Hematopoietic multipotent progenitor cell (in vitro differentiated cells): ENCODE measurements around the gene ABHD17A. TPM values are rescaled to one million over a fixed set of nuclear protein-coding genes. Genes with fewer than 3 reads are reported as not detected.
A peak's percentile ranks its signal among the peaks of the same experiment; 100 is the strongest.

Experiments
- DNase-seq, 3 donors: peaks; one replicate each; pipeline ENCODE4 v3.0.0-alpha.2; 2011 to 2015; ENCODE audit warnings: low read depth in 2 of 3, low spot score in 2 of 3
- total RNA-seq: library from RNA; depleted of rRNA; stranded (reverse); fragments of >200 nt; gene quantifications from one replicate; pipeline ENCODE4 v1.2.3, GENCODE V29; 2012

The ABHD17A gene
- total RNA-seq, 1 donor = 91.3 TPM

DNA sequence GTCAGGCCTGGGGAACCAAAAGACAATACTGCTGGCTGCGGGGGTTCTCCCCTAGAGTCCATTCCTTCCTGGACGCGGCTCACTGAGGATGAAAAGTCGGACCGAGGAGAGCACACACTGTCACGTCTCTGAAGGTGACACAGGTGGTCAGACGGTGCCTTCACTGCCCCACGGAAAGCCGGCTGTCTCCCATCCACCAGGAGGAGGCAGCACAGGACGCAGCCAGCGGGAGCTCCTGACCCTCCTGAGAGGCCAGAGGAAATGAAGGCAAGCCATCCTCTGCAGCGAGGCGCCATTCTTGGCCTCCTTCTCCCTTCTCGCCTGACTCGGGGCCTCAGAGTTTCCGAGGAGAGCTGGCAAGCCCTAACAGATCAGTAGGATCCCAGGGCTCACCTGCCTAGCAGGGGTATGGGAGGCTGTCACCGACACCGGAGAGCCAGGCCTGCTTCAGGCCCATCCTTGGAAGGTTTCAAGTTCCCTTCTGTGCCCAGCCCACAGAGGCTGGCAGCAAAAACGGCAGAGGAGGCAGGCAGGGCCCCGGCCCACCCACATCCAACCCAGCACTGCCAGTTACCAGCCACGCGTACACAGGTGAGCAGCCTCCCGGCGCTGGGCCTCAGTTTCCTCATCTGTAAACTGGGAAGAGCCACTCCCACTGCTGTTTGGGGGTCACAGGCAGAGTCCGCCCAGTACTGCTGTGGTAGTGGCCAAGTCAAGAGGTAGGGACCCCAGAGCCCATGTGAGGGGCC, 41.5 kb downstream of the ABHD17A start:
- no peak for DNase-seq

DNA sequence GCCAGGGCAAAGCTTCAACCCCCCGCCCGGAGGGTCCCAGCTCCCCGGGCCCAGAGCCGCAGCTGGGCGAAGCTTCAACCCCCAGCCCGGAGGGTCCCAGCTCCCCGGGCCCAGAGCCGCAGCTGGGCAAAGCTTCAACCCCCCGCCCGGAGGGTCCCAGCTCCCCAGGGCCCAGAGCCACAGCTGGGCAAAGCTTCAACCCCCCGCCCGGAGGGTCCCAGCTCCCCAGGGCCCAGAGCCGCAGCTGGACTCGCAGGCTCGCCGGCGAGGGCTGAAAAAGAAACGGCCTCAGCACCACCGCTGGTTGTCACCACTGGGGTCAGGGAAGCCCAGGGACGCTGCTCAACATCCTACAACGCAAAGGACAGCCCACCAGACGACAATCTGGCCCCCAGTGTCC, 42.2 kb downstream of the ABHD17A start:
- DNase-seq = no peak

DNA sequence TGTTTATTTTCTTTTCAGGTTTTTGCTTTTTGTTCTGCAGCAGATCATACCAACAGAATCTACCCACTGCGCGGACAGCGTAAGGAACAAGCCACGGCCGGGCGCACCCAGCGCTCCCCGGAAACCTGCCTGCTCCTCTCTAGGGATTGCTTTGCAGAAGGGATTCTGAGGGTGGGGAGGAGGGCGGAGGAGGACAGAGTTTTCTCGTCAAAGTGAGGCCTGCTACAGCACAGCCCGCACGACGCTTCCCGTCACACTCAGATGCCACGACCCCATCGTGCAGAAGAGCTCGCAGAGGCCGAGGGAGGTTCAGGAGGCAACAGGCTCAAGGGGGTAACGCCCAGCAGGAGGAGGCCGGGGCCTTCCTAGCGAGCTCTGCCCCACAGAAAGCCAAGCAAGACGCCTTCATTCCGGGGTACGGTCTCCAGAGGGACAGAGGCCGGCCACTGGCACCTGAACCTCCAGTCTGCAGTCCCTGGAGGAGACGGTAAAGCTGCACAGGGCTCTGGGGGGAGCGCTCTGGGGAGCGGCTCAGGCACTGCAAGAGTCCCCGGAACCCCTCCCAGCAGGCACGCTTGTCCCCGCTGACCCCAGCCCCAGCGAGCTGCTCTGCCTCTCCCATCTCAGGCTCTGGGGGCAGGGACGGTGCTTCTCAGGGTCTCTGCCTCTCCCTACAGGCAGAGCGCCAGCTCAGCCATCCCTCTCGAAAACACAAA, 43.9 kb downstream of the ABHD17A start:
- DNase-seq = no peak

DNA sequence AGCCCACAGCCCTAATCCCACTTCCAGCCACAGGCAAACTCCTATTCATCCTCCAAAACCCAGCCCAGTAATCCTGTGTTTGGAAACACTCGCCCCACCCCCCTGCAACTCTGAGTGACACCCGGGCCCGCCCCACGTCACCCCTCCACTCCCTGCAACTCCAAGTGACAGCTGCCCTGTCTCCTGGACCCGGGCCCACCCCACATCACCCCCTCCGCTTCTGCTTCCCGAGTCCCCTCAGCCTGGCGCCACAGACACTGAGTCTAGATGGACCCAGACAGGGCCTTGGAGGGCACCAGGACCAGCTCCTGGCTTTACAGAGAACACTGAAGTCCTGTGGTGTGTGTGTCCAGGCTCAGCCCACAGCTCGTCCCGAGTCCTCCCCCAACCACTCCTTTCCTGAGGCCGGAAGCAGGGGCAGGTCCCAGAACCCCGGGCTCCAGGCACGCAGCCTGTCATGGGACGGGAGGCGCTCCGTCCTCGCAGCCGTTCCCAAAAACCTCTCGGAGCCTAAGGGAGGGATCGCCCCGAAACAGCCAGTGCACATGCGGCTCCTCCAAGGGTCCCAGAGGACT, 44.7 kb downstream of the ABHD17A start:
- DNase-seq = no peak

- DNase-seq = no peak
Measured at GRCh38 chr19:1839658-1840540, 45.4 kb downstream of the ABHD17A start.

DNA sequence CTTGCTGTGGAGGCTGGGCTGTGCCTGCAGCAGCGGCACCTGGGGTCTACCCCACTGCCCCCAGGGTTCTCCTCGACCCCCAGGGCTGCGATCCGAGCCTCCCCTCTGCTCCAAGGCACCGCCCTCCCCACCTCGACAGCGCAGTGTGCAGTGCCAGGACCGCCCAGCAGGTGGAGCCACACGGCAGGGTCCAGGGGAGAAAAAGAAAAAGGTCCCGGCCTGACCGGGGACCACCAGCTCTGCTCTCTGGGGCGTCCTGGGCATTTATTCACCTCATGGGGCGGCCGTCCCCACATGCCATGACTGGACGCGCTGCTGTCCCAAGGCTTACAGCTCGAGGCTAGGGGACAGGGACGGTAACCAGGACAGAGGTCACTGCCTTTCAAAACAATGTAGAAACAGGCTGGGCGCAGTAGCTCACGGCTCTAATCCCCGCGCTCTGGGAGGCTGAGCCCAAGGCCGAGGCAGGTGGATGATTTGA, 47.6 kb downstream of the ABHD17A start:
- DNase-seq = peak in 1 of 3 donors; percentile 69

DNA sequence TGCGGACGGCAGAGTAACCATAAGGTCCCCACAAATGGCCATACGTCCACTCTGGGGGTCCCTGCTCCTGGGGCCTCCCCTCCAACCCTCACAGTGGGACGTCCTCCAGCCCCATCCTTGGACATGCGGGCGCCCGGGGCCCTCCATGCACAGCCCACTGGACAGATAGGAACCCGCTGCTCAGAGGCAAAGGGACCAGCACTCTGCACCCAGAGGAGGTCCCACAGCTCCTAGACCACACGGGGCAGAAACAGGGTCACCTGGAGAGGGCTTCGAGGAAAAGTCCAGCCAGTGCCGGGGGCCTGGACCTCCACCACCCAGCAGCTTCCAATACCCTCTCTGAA, 48.1 kb downstream of the ABHD17A start:
- no peak for DNase-seq

GRCh38 chr19:1836458-1837221, 48.7 kb downstream of the ABHD17A start:
- no peak for DNase-seq

- DNase-seq = no peak
Measured at GRCh38 chr19:1833540-1833939, 51.8 kb downstream of the ABHD17A start.

GRCh38 chr19:1832046-1832663, 53.1 kb downstream of the ABHD17A start:
- DNase-seq = no peak

- no peak for DNase-seq
Measured at GRCh38 chr19:1830978-1831377, 54.3 kb downstream of the ABHD17A start.

- DNase-seq = no peak
Measured at GRCh38 chr19:1830568-1830967, 54.7 kb downstream of the ABHD17A start.

GRCh38 chr19:1829958-1830357, 55.3 kb downstream of the ABHD17A start:
- no peak for DNase-seq

DNA sequence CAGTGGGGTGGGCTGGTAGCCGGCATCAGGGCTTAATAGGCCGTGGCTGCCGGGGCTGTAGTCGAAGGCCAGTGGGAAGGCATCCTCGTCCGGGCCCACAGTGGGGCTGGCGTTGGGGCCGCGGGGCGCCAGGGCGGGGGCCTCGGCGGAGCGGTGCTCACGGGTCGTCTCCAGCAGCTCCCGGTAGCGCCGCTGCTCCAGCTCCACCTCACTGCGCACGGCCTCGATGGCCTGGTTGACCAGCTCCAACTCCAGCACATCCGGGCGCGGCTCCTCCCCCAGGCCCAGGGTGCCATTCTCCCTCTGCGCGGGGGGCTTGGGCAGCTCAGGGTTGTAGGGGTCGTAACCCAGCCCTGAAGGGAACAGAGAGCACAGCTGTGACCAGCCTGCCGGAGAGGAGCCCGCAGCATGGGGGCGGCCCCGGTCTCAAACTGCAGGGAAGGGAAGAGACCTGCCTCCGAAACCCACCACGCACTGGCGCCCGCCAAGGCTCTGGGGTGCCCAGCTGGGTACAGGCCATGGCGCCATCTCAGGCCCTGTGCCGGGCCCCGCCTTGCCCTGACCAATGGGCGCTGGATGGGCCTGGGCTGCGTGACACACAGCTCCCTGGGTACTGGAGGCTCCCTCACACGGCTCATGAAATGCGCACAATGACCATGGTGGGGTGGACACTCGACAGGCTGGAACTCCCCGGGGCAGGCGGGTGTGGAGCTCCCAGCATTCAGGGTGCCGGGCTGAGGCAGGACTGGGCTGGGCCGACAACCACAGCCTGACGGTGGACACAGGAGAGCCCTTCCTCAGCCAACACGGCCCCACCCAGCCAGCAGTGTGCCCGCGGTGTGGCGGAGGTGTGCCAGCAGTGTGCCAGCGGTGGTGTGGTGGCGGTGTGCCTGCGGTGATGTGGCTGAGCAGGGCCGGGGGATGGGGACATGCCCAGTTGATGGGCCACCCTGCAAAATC, 56.7 kb downstream of the ABHD17A start:
- no peak for DNase-seq

DNA sequence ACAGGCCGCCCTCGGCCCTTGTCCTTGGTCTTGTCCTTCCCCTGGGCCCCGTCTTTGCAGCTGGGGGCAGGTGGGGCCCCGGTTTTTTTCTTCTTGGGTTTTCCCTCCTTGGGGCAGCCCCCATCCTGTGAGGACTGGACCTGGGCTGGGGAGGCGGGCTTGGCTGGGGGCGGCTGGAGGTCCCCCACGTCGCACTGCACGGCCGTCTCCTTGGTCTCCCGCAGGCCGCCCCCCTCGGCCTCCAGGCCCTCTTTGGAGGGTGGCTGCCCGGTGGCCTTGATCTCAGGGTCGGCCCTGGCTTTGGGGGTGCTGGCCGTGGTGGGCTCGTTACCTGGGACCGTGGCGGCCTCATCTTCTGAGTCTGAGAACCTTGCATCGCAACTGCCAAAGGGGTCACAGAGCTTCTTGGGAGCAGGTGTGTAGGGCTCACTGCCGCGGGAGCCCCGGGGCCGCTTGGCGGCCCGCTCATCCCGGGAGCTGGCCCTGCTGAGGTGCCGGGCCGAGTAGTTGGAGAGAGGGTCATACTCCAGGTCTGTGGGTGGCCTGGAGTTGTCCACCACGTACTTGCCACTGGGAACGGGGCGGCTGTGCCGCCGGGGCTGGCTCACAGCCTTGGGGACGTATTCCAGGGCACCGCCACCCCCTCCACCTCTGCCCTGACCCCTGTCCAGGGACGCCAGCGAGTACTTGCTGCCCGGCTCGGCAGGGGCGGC, 57.6 kb downstream of the ABHD17A start:
- DNase-seq = no peak
